22Rv1 (cell line): ENCODE measurements around the gene CCDC137.

Source experiments
- ZFX ChIP-seq: fragments of 450-650 bp; IDR thresholded peaks from 2 replicates; pipeline ENCODE4 v1.6.1; 2017; ENCODE audit warnings: antibody characterized with exemption, borderline replicate concordance
- TF ChIP-seq, protein P1 (sequence below): fragments of 450-650 bp; IDR thresholded peaks from 2 replicates; pipeline ENCODE4 v1.5.1; 2017; ENCODE audit warnings: mild to moderate bottlenecking

DNA sequence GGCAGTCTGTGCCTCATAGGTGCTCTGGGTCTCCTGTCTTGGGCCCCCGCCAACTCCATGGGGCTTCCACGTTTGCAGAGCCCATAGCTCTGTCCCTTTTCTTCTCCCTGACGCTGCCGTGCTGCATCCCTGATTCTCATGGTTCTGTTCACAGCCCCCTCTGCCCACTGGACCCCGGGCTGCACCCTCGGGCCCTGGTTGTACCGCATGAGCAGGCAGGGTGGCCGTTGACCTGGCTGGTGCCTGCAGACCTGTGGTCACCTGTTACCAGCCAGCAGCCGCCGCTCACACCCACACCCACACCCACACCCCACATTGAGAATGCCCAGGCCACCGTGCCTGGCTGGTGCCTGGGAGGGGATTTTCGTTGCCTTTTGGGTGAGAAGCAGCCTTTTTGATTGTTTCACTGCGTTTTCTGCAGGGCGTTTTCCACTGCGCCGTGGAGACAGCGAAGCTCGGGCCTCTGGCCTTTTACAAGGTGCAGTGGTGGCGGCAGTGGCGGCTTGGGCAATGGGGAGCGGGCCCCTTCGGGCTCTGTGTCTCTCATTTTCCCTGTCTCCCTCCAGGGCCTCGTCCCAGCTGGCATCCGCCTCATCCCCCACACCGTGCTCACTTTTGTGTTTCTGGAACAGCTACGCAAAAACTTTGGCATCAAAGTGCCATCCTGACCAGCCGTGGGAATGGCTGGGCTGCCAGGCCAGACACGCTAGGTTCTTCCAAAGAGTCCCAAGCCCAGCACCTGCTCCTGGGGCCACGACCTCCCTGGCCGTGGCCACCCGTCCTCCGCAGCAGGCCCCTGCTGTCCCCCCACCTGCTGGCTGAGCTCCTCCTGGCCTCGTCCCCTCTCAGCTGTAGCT, 53.1 kb downstream of the CCDC137 start:
- TF ChIP-seq, protein P1, sequence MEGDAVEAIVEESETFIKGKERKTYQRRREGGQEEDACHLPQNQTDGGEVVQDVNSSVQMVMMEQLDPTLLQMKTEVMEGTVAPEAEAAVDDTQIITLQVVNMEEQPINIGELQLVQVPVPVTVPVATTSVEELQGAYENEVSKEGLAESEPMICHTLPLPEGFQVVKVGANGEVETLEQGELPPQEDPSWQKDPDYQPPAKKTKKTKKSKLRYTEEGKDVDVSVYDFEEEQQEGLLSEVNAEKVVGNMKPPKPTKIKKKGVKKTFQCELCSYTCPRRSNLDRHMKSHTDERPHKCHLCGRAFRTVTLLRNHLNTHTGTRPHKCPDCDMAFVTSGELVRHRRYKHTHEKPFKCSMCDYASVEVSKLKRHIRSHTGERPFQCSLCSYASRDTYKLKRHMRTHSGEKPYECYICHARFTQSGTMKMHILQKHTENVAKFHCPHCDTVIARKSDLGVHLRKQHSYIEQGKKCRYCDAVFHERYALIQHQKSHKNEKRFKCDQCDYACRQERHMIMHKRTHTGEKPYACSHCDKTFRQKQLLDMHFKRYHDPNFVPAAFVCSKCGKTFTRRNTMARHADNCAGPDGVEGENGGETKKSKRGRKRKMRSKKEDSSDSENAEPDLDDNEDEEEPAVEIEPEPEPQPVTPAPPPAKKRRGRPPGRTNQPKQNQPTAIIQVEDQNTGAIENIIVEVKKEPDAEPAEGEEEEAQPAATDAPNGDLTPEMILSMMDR: no peak
- no peak for TF ChIP-seq ZFX
